Large intestine (tissue), 3 donors: ENCODE results near the gene PTPRG. TPM values are rescaled to one million over a fixed set of nuclear protein-coding genes. Genes with fewer than 3 reads are reported as not detected.

ENCODE experiments used
- DNase-seq, 2 donors: peaks; one replicate each; pipeline versions ENCODE4 v3.0.0 to v3.0.0-alpha.2; 2013
- H3K27ac ChIP-seq: one replicate; pipeline ENCODE4 v1.5.1; 2013; ENCODE audit warnings: low read length
- H3K27me3 ChIP-seq: 2 replicates; pipeline ENCODE4 v1.6.1; 2013; ENCODE audit warnings: low read length; ENCODE audit not compliant: control insufficient read depth, insufficient read depth
- H3K36me3 ChIP-seq: 2 replicates; pipeline ENCODE4 v1.6.1; 2013; ENCODE audit warnings: low read length; ENCODE audit not compliant: control insufficient read depth, insufficient read depth
- H3K4me1 ChIP-seq: one replicate; pipeline ENCODE4 v1.6.1; 2013; ENCODE audit warnings: low read length; ENCODE audit not compliant: control insufficient read depth, insufficient read depth
- H3K4me3 ChIP-seq: one replicate; pipeline ENCODE4 v1.5.1; 2013; ENCODE audit warnings: low read length
- H3K9me3 ChIP-seq: one replicate; pipeline ENCODE4 v1.6.1; 2013; ENCODE audit warnings: mild to moderate bottlenecking, low read depth, low read length, moderate library complexity; ENCODE audit not compliant: control insufficient read depth
- WGBS: methylation state at CpG from one replicate; pipeline ENCODE4 v1.1.5; 2013; ENCODE audit warnings: low lambda C conversion rate; ENCODE audit not compliant: insufficient coverage; 5-methylcytosine and 5-hydroxymethylcytosine counted together
- polyA plus RNA-seq: library from polyadenylated mRNA; unstranded; fragments of 120-200 nt; gene quantifications from one replicate; pipeline ENCODE4 v1.2.1, GENCODE V29; 2013

PTPRG gene
- polyA plus RNA-seq, 1 donor = 18.3 TPM

GRCh38 chr3:62238431-62238830 lies 677.1 kb downstream of the PTPRG start:
- no peak overlapping the region for H3K27ac ChIP-seq
- no peak for DNase-seq
- no peaks in the 10 kb centered on the region for H3K9me3 ChIP-seq
- no peak overlapping the region for H3K4me3 ChIP-seq
- H3K36me3 ChIP-seq = no peaks in the 10 kb centered on the region
- no peaks in the 10 kb centered on the region for H3K4me1 ChIP-seq
- no peaks in the 10 kb centered on the region for H3K27me3 ChIP-seq

GRCh38 chr3:62241279-62241678 lies 679.9 kb downstream of the PTPRG start:
- no CpG with 5 or more reads among the region's 4 CpGs for WGBS
- no peak for DNase-seq
- Histone ChIP-seq H3K36me3 (peaks cover 3% of the 10 kb centered on the region), H3K9me3 (no peaks in the 10 kb centered on the region), H3K4me3 (no peak overlapping the region), H3K4me1 (no peaks in the 10 kb centered on the region), H3K27ac (no peak overlapping the region), H3K27me3 (no peaks in the 10 kb centered on the region)

DNA sequence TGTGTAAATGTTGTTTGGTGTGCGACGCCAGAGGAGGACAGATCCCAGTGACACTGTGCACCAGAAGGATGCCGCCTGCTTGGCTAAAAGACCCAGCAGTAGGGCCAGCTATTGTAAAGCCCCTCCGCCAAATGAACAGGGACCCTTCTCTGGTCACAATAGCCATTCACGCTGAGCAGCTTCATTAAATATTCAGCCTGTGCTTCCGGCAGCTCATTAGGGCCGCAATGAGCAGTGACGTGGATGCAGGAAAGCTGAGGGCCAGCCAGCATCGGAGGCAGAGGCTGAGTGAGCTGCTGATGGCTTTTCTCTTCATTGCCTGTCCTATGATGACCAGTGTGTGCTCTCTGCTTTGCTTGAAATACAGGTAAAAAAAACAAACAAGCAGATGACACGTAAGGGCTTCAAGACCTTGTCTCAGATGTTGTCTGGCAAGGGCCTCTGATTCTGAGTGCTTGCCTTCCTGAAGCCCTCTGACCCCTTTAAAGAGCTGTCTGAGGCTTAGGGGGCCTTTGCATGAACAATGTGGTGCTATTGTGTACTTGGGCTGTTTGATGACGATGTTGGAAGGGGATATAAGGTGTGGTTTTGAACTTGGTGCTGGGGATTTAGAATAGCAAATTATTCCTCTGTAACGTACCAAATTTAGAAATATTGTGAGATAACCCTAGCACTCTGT lies 681.6 kb downstream of the PTPRG start:
- H3K9me3 ChIP-seq = no peaks in the 10 kb centered on the region
- no peak for DNase-seq
- 70% methylated on average over 2 of the region's 12 CpGs for WGBS
- H3K27me3 ChIP-seq = no peaks in the 10 kb centered on the region
- no peaks in the 10 kb centered on the region for H3K4me1 ChIP-seq
- H3K36me3 ChIP-seq = peaks cover 3% of the 10 kb centered on the region
- H3K27ac ChIP-seq = no peak overlapping the region
- no peak overlapping the region for H3K4me3 ChIP-seq

- no peaks in the 10 kb centered on the region for H3K9me3 ChIP-seq
- H3K36me3 ChIP-seq = peaks cover 3% of the 10 kb centered on the region
- no peak overlapping the region for H3K4me3 ChIP-seq
- no peaks in the 10 kb centered on the region for H3K4me1 ChIP-seq
- WGBS = no CpG with 5 or more reads among the region's 2 CpGs
- H3K27me3 ChIP-seq = no peaks in the 10 kb centered on the region
- H3K27ac ChIP-seq = no peak overlapping the region
- DNase-seq = no peak
Measured at GRCh38 chr3:62246094-62246493, 684.7 kb downstream of the PTPRG start.

DNA sequence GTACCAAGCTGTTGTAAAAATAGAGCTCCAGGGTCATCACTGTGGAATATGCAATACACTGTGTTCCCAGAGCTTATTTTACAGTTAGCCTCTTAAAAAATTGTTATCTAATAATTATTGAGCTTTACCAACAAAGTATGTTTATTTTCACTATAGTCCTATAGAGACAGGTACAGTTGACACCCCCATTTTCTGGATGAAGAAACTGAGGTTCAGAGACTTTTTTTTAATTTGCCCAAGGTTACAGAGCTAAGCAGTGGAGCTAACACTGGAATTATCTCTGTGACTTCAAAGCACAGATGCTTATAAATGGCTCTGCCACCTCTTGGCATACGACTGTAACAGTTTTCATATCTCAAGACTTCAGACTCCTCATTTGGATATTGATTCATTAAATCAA lies 685.6 kb downstream of the PTPRG start:
- no peak for DNase-seq
- Histone ChIP-seq H3K36me3 (peaks cover 3% of the 10 kb centered on the region), H3K27me3 (no peaks in the 10 kb centered on the region), H3K27ac (no peak overlapping the region), H3K9me3 (no peaks in the 10 kb centered on the region), H3K4me1 (no peaks in the 10 kb centered on the region), H3K4me3 (no peak overlapping the region)
- no CpG with 5 or more reads among the region's 1 CpG for WGBS

- Histone ChIP-seq H3K27me3 (no peaks in the 10 kb centered on the region), H3K36me3 (peaks cover 3% of the 10 kb centered on the region), H3K4me3 (no peak overlapping the region), H3K4me1 (no peaks in the 10 kb centered on the region), H3K9me3 (no peaks in the 10 kb centered on the region), H3K27ac (no peak overlapping the region)
- no CpG with 5 or more reads among the region's 1 CpG for WGBS
- no peak for DNase-seq
Measured at GRCh38 chr3:62248734-62249483, 687.5 kb downstream of the PTPRG start.

GRCh38 chr3:62249484-62249776 lies 688.1 kb downstream of the PTPRG start:
- no peak for DNase-seq
- Histone ChIP-seq H3K27me3 (no peaks in the 10 kb centered on the region), H3K36me3 (peaks cover 2% of the 10 kb centered on the region), H3K4me1 (no peaks in the 10 kb centered on the region), H3K27ac (no peak overlapping the region), H3K4me3 (no peak overlapping the region), H3K9me3 (no peaks in the 10 kb centered on the region)
- WGBS = no CpG with 5 or more reads among the region's 1 CpG

DNA sequence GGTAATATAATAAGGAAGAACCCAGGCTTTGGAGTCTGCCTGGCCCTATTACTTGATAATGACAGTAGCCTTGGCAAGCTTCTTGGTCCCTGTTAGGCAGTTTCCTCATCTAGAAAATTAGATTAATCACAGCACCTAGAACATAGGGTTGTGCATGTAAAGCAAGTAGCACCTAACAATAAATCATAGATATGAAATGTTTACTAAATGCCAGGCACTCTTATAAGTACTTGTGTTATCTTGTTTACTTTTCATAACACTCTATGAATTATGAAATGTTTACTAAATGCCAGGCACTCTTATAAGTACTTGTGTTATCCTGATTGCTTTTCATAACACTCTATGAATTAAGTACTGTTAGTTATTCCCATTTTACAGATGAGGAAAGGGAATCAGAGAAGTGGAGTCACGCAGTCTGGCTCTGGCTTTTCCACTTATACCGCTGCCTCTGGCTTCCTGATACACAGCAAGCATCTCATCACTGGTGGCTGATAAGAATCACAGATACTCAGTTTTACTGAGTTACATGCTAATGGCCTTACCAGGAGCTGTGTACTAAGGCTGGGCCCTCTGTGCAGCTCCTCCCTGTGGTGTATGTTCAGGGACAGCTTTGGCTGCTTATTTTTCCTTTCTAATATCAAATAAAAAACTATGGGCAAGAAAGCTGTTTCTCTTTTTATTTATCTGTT lies 688.6 kb downstream of the PTPRG start:
- WGBS = no CpG with 5 or more reads among the region's 2 CpGs
- Histone ChIP-seq H3K27ac (no peak overlapping the region), H3K4me1 (no peaks in the 10 kb centered on the region)

DNA sequence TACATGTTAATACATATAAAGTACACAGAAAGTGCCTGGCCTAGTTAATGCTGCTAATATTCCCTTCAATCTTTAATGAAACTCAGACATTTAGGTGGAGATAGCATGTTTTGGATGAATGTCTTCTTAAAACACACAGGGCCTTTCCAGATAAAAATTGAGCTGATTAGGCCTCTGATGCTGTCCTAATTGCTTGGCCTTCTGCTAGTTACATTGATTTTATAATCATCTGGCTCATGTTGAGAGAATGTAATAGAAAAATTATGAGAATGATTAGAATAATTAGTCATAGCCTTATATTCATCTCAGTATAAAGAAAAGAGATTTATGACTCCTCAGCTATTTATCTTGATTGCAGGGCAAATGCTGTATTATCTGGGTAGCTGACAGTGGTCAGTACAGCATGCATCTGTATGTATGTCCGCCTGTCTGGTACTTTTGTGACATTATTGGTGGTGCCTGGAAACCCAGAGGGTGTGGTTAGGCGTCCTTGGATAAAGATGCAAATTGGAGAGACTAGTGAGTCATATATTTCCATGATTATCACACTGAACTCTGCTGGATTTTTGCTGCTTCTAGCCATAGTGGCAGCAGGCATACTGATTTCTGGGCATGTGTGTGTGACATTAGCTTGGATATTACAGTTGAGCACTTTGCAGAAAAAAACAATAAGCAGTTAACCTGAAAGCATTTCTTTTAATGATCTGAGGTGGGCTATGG lies 691.2 kb downstream of the PTPRG start:
- WGBS = no CpG with 5 or more reads among the region's 2 CpGs
- no peak overlapping the region for H3K4me3 ChIP-seq
- H3K4me1 ChIP-seq = no peaks in the 10 kb centered on the region
- H3K9me3 ChIP-seq = no peaks in the 10 kb centered on the region
- H3K36me3 ChIP-seq = peaks cover 6% of the 10 kb centered on the region
- no peak overlapping the region for H3K27ac ChIP-seq
- no peaks in the 10 kb centered on the region for H3K27me3 ChIP-seq
- DNase-seq = no peak

More for the DNA sequence above, 688.6 kb downstream of the PTPRG start:
- no peak for DNase-seq
- Histone ChIP-seq H3K36me3 (no peaks in the 10 kb centered on the region), H3K9me3 (no peaks in the 10 kb centered on the region), H3K4me3 (no peak overlapping the region), H3K27me3 (no peaks in the 10 kb centered on the region)

- DNase-seq = no peak
- H3K4me1 ChIP-seq = no peaks in the 10 kb centered on the region
- H3K9me3 ChIP-seq = no peaks in the 10 kb centered on the region
- H3K27me3 ChIP-seq = no peaks in the 10 kb centered on the region
- no peak overlapping the region for H3K27ac ChIP-seq
- peaks cover 6% of the 10 kb centered on the region for H3K36me3 ChIP-seq
- WGBS = 90% methylated on average over 2 of the region's 3 CpGs
- no peak overlapping the region for H3K4me3 ChIP-seq
Measured at GRCh38 chr3:62253971-62254370, 692.6 kb downstream of the PTPRG start.
